ENCODE measurements around the gene ATL1. TPM values are rescaled to one million over a fixed set of nuclear protein-coding genes. Genes with fewer than 3 reads are reported as not detected.
A peak's percentile ranks its signal among the peaks of the same experiment; 100 is the strongest.

ATL1 gene
- total and polyA plus RNA-seq, 2 of the 13 experiments (the other 11 are each of a cell fraction or from before 2014, with no cell fraction given), result 0.60 to 0.65 TPM

- TF ChIP-seq ZNF318 (CRISPR knock-in tag; IDR thresholded peaks at IDR 0.05) (0 out of 2 replicates have a peak, but pooled peaks have one; percentile 73), ZNF138 (CRISPR knock-in tag; IDR thresholded peaks at IDR 0.05; ENCODE audit: low read depth) (no peak), ZNF576 (CRISPR knock-in tag; IDR thresholded peaks at IDR 0.05) (no peak), TEAD3 (CRISPR knock-in tag; optimal IDR thresholded peaks at IDR 0.05; ENCODE audit: borderline replicate concordance) (no peak), ATF5 (CRISPR knock-in tag; IDR thresholded peaks at IDR 0.05; ENCODE audit: low read depth) (peak; percentile 51; the same call in 1 of the 2 replicates), DDIT3 (CRISPR knock-in tag; IDR thresholded peaks at IDR 0.05) (no peak), IRF1 (CRISPR knock-in tag; IDR thresholded peaks at IDR 0.05; ENCODE audit: low read depth) (no peak), PHB2 (IDR thresholded peaks at IDR 0.05; ENCODE audit: partially characterized antibody) (no peak), HNF1B (CRISPR knock-in tag; IDR thresholded peaks at IDR 0.05) (no peak), PTBP1 (IDR thresholded peaks at IDR 0.05; ENCODE audit: low read depth, low read length, poor library complexity, severe bottlenecking) (no peak), ZNF709 (CRISPR knock-in tag; IDR thresholded peaks at IDR 0.05) (0 out of 2 replicates have a peak, but pooled peaks have one; percentile 59), ZBTB7B (CRISPR knock-in tag; IDR thresholded peaks at IDR 0.05) (no peak; the same call in 1 of the 2 replicates), ZNF878 (CRISPR knock-in tag; IDR thresholded peaks at IDR 0.05) (no peak), SIX4 (CRISPR knock-in tag; IDR thresholded peaks at IDR 0.05) (no peak), DRAP1 (CRISPR knock-in tag; IDR thresholded peaks at IDR 0.05) (peak; percentile 76; the same call in 1 of the 2 replicates), GATAD2A (CRISPR knock-in tag; IDR thresholded peaks at IDR 0.05) (no peak)
Observed at GRCh38 chr14:50667996-50668825, 108.3 kb downstream of the ATL1 start, which contains the start of gene SAV1 (continued).

Data from HepG2 (cell line).